Activated naive CD4-positive, alpha-beta T cell treated with Interleukin-2 at 50 U/mL for 16 hours (primary cell): ENCODE measurements around the gene APOL3.
"Not testable (repeated sequence)": the region's sequence is repeated elsewhere in the genome, so short reads cannot be mapped to it uniquely, and the experiment has no call there.

Experiments
- DNase-seq: peaks from one replicate; pipeline ENCODE4 v3.0.0-alpha.2; 2020

APOL3 gene

DNA sequence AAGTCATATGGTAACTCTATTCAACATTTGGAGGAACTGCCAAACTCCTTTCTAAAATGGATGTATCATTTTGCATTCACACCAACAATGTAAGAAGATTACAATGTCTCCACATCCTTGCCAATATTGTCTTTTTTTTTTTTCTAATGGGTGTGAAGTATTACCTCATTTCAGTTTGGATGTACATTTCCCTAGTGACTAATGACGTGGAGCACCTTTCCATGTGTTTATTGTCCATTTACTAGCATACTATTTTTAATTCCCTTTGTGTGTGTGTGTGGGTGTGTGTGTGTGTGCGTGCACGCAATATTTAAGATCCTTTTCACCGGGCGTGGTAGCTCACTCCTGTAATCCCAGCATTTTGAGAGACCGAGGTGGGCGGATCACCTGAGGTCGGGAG, 62.7 kb downstream of the APOL3 start:
- DNase-seq: no peak

DNA sequence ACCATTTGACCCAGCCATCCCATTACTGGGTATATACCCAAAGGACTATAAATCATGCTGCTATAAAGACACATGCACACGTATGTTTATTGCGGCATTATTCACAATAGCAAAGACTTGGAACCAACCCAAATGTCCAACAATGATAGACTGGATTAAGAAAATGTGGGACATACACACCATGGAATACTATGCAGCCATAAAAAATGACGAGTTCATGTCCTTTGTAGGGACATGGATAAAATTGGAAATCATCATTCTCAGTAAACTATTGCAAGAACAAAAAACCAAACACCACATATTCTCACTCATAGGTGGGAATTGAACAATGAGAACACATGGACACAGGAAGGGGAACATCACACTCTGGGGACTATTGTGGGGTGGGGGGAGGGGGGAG, 69.8 kb downstream of the APOL3 start:
- not testable (repeated sequence) for DNase-seq
